ENCODE results near the gene KCNC3. TPM values are rescaled to one million over a fixed set of nuclear protein-coding genes. Genes with fewer than 3 reads are reported as not detected.

KCNC3 gene
- total RNA-seq, 1 donor from 2014 or later = 44.3 TPM

- TF ChIP-seq CTCF (IDR thresholded peaks at IDR 0.05) = no peak
- Mint-ChIP-seq H3K4me1 (peaks cover 14% of the 10 kb centered on the region), H3K4me3 (no peak overlapping the region), H3K27me3 (peaks cover 48% of the 10 kb centered on the region), H3K9me3 (no peaks in the 10 kb centered on the region), H3K27ac (no peak overlapping the region), H3K36me3 (ENCODE audit: low read depth) (no peaks in the 10 kb centered on the region)
- intact Hi-C loops (cut with micrococcal nuclease) = no loop called here
- ATAC-seq (ENCODE audit: low read depth) (no peak), DNase-seq (no peak)
- ChIA-PET CTCF (no interaction called here), POLR2A (no interaction called here)
Observed at GRCh38 chr19:50309396-50310125, 19.6 kb downstream of the KCNC3 start.

GRCh38 chr19:50308991-50309390 is 20.2 kb downstream of the KCNC3 start:
- ATAC-seq (ENCODE audit: low read depth) = no peak
- H3K9me3 Mint-ChIP-seq = no peaks in the 10 kb centered on the region
- intact Hi-C loops (cut with micrococcal nuclease) = no loop called here
- H3K4me3 Mint-ChIP-seq = no peak overlapping the region
- peaks cover 44% of the 10 kb centered on the region for H3K27me3 Mint-ChIP-seq
- no peak overlapping the region for H3K27ac Mint-ChIP-seq
- no peaks in the 10 kb centered on the region for H3K36me3 Mint-ChIP-seq (ENCODE audit: low read depth)
- DNase-seq = no peak
- CTCF ChIA-PET = no interaction called here
- peaks cover 9% of the 10 kb centered on the region for H3K4me1 Mint-ChIP-seq
- POLR2A ChIA-PET = no interaction called here
- no peak for TF ChIP-seq CTCF (IDR thresholded peaks at IDR 0.05)

GRCh38 chr19:50303558-50303957 is 25.6 kb downstream of the KCNC3 start:
- H3K36me3 Mint-ChIP-seq (ENCODE audit: low read depth) = no peaks in the 10 kb centered on the region
- no peak for TF ChIP-seq CTCF (IDR thresholded peaks at IDR 0.05)
- ChIA-PET POLR2A (no interaction called here), CTCF (no interaction called here)
- no peaks in the 10 kb centered on the region for H3K4me1 Mint-ChIP-seq
- no peak overlapping the region for H3K4me3 Mint-ChIP-seq
- H3K27ac Mint-ChIP-seq = no peak overlapping the region
- H3K27me3 Mint-ChIP-seq = peaks cover 24% of the 10 kb centered on the region
- no peak for ATAC-seq (ENCODE audit: low read depth)
- intact Hi-C loops (cut with micrococcal nuclease) = no loop called here
- no peak for DNase-seq
- no peaks in the 10 kb centered on the region for H3K9me3 Mint-ChIP-seq

GRCh38 chr19:50301607-50301971 is 27.6 kb downstream of the KCNC3 start:
- no peak overlapping the region for H3K27ac Mint-ChIP-seq
- ChIA-PET POLR2A (interaction anchor here (0.6 kb wide), 1 partner anchor 416 kb away, joined by 3 read pairs; no protein-coding TSS in a partner anchor), CTCF (no interaction called here)
- peaks cover 18% of the 10 kb centered on the region for H3K27me3 Mint-ChIP-seq
- TF ChIP-seq CTCF (IDR thresholded peaks at IDR 0.05) = no peak
- H3K4me1 Mint-ChIP-seq = no peaks in the 10 kb centered on the region
- ATAC-seq (ENCODE audit: low read depth) (no peak), DNase-seq (no peak)
- H3K9me3 Mint-ChIP-seq = no peaks in the 10 kb centered on the region
- no peak overlapping the region for H3K4me3 Mint-ChIP-seq
- H3K36me3 Mint-ChIP-seq (ENCODE audit: low read depth) = no peaks in the 10 kb centered on the region
- intact Hi-C loops (cut with micrococcal nuclease) = no loop called here

GRCh38 chr19:50300814-50301606 is 28.2 kb downstream of the KCNC3 start:
- peaks cover 18% of the 10 kb centered on the region for H3K27me3 Mint-ChIP-seq
- no peaks in the 10 kb centered on the region for H3K4me1 Mint-ChIP-seq
- no peak for DNase-seq
- no peak overlapping the region for H3K4me3 Mint-ChIP-seq
- no peaks in the 10 kb centered on the region for H3K36me3 Mint-ChIP-seq (ENCODE audit: low read depth)
- intact Hi-C loops (cut with micrococcal nuclease) = no loop called here
- no peaks in the 10 kb centered on the region for H3K9me3 Mint-ChIP-seq
- H3K27ac Mint-ChIP-seq = no peak overlapping the region
- ChIA-PET POLR2A (interaction anchor here (0.6 kb wide), 2 partner anchors 114 to 416 kb away, joined by 3 to 5 read pairs; no protein-coding TSS in a partner anchor), CTCF (no interaction called here)
- no peak for TF ChIP-seq CTCF (IDR thresholded peaks at IDR 0.05)
- peak; percentile 64 for ATAC-seq (ENCODE audit: low read depth)
